GM21447 (cell line): Measurements from ENCODE around the gene PHLDA2.

Experiments
- ATAC-seq: cut with Tn5 transposase; IDR thresholded peaks from one replicate; pipeline ENCODE4 v1.9.1; 2021; ENCODE audit not compliant: unreplicated experiment

The PHLDA2 gene, protein sequence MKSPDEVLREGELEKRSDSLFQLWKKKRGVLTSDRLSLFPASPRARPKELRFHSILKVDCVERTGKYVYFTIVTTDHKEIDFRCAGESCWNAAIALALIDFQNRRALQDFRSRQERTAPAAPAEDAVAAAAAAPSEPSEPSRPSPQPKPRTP

DNA sequence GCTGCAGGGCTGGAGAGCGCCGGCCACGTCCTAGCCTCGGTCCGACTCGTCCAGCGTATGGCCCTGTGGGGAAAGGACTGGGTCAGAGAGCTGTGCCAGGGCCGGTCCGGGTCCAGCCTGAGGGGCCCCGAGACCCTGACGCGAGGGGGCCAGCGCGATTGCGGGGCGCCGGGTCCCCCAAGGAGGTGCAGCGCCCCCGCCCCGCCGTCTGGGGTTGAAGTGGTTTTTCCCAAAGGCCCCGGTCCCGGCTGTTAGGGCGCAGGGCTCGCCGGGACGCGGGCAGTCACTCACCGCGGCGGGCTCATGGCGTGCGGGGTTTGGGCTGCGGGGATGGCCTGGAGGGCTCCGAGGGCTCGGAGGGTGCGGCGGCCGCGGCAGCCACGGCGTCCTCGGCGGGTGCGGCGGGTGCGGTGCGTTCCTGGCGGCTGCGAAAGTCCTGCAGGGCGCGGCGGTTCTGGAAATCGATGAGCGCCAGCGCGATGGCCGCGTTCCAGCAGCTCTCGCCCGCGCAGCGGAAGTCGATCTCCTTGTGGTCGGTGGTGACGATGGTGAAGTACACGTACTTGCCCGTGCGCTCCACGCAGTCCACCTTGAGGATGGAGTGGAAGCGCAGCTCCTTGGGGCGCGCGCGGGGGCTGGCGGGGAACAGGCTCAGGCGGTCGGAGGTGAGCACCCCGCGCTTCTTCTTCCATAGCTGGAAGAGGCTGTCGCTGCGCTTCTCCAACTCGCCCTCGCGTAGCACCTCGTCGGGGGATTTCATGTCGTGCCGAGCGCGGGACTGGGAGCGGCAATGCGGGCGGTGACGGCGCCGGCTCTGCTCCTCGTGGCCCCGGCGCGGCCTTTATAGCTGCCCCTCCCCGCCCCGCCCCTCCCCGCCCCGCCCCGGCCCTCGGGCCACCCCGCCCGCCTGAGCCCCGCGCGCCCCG lies at the start of gene PHLDA2:
Gene PHLDA2 (minus strand): TSS at position 816 of the 926 bp plus-strand sequence. CDS start 56 bp downstream, at position 760.
- no peak for ATAC-seq

DNA sequence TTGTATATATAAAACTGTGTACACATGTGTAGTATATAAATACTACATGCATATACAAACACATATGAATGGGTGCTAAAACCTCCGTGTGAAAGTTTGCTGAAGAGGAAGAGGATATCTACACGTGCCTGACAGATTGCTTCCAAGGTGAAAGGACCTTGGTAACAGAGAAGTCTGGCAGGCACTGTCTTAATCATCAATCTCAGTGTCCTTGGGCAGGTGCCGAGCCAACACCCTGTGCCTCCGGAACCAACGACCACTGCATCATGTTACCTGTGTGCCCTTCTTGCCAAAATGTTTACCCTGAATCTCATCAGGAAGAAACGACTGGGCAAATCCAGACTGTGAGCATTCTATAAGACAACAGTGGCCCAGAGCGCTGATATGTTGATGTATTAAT lies 47.9 kb upstream of the PHLDA2 start:
- no peak for ATAC-seq

DNA sequence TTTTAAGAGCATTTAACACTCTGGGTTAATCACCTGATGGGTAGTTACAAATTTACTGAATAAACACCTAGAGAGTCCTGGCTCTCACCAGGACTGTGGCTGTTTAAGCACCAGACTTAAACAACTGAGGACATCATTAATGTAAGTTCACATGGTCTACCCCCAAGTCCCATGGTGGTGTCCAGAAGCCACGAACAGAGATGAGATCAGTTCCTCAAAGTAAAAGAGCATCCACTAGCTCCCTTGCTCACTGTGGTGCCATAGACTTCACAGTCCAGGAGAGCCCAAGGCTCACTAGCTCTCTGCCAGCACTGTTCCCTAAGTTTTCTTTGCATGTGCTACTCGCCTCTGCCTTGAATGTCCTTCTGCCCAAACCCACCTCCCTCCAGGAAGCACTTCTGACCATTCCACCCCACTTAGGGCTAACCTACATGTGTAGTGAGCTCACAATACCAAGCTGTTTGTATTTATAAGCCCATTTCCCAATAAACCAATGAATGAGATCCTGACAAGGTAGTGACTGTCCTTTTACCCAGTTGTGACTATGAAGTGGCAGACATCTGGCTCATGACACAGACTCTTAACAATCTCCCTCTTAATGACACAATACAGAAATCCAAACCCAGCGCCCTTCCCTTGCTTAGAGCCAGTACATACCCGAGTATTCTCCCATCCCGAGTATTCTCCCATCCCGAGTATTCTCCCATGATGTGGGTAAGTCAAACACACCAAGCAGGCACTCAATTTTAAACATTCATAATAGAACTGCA lies 47.3 kb upstream of the PHLDA2 start:
- ATAC-seq, result no peak

DNA sequence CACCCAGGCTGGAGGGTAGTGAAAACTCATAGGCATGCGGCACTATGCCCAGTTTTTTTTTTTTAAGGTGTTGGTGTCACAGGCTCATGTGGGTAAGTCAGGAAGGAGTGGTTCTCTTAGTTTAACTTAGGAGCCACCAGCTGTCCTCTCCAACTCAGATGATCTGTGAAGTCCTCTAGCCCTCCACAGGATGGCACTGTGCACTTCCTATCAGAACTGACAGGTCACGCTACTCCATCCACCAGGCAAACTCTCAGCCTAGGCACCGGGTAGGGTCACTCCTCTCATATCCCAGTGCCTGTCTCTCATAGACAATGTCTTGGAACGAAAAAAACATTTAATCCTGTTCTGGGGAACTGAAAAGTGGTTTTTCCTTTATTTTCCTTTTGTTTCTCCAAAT lies 46.4 kb upstream of the PHLDA2 start:
- ATAC-seq, result no peak

DNA sequence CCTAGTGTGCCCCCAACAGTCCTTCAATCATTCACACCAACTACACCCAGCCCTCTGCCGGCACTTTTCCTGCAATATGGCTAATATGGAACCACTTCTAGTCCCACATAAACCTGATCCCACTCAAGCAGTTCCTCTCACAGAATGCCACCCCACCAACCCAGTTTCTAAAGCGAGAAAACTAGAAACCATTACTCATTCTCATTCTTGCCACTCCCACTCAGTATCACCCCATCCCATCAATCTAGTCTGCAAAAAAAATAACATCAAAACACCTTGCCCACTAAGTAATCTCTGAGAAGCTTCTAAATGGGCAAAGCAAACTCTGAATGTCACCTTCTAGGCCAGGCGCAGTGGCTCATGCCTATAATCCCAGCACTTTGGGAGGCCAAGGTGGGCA lies 45.1 kb upstream of the PHLDA2 start:
- ATAC-seq, result no peak

DNA sequence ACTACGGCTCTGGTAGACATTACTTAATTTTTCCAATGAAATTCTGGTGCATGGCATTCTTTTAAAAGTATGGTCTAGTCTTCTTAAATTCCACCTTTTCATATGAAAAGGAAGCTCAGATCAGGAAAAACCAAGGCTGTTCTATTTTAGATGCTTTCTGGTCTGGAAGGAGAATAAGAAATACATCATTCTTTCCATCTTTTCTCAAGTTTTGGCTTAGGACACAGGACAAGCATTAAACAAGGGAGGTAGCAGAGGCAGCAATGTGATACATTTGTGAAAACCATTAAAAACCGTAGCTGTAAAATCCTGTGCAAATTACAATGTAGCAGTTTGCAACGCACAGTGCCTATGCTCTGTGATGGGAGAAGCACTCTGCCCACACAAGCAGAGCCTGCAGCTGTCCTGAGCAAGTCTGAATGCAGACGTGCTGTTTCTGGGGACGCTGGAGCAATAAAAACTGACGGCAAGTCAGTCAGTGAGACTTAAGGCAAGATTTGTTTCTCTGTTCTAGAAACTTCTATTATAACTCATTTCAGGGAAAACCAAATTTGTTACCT lies 39.2 kb upstream of the PHLDA2 start:
- ATAC-seq, result no peak

DNA sequence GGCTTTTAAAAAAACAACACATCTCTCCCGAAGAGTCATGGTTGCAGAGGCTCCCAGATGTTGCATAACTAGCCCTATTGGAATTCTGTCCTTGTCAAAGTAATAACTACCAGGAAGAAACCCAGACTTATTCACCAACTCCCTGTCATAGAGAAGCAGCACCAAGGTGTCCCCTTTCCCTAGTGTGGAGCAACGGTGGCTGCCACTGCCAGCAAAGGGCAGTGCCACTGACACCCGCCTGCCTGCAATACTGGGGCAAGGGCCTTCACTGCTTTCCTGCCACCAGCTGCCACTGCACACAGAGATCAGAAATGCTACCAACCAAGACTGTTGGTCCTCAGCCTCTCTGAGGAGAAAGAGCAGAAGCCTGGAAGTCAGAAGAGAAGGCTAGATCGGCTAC lies 35.6 kb upstream of the PHLDA2 start:
- no peak for ATAC-seq

DNA sequence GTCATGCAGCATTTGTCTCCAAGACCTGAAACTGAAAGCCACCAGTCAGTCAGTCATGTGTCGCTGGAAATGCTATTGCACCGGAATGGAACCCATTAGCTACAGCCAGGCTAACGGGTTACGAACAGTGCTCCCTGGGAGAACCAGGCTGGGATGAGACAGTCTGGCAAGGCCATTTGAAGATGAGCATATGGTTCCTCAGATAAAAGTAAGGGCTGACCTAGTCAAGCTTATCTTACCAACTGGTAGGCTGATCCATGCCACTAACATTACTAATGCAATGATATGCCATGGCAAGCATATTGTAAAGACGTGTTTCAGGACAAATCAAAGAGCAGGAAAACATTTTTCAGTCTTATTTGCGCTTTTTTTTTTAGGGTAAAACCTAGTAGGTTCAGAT lies 34.5 kb upstream of the PHLDA2 start:
- ATAC-seq, result no peak

DNA sequence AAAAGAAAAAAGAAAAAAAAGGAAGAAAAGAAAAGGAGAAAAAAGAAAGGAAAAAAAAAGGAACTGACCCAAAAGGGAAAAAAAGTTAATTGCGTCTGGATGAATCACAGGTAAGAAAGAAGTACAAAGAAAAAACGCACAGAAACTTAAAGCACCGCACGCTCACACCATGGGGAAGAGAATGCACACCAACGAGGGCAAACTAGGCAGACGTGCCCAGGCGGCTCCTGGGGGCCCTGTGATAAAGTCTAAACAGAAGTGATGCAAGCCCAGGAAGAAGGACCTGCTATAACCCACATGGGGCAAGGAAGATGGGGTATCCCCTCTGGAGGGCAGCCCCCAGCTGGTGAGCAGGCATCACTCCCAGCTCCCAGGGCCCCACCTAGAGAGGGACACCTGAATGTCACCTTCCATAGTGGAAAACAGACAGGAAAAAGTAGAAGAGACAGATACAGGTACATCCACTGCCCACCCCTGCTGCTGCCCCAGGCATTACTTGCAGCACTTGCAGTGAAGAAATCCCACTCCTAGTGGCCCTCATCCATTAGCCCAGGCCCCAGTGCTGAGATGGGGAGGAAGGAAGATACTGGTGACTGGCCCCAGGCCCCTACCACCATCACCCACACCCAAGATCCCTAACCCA lies 34.0 kb upstream of the PHLDA2 start:
- no peak for ATAC-seq

DNA sequence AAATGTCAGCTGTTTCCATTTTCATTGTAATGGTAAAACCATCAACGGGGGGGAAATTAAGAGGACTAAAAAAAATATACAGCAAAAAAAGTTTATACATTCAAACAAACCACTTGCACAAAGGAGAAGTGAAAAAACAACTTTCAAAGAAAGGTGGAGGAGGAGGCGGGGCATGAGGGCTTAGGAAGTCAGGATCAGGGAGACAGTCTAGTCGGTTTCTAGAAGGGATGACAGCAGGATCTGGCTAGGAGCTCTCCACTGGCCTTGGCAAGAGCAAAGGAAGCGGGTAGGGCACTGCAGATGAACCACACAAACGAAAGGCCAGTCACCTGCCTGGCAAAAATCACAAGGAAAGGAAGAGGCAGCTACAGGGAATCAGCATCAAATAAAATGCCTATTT lies 31.9 kb upstream of the PHLDA2 start:
- no peak for ATAC-seq

DNA sequence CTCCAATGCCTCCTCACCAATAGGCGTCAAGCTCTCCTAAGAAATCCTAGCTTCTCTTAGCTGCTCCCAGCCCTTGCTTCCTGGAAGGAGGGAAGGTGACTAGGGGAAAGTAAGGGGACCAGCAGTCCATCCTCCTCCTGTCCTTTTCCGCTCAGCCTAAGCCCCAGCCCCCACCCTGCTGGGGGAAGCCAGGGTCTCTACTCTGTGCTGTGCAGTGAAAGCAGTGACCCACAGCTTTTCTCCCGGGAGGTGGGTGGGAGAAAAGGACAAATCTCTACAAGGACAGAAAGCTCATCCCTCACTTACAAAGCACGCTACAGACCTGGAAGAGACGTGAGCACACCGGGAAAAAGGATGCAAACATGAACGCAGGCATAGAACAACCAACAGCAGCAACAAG lies 30.9 kb upstream of the PHLDA2 start:
- no peak for ATAC-seq

DNA sequence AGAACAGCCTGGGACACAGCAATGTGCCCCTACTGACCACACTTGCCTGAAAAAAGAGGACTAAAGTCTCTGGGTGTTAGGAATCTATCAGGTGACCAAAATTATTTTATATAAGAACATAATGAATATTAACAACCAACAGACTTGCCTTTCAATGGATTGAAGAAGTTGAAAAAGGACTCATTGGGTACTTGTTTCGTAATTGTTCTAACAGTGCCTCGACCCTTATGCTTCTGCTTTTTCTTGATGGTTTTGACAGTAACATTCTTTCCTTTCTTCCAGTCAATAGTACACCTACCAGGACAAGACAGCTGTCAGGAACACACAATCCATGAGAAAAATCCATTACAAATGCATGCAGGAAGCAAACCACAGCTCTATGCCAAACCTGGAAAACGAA lies 29.0 kb upstream of the PHLDA2 start:
- no peak for ATAC-seq

DNA sequence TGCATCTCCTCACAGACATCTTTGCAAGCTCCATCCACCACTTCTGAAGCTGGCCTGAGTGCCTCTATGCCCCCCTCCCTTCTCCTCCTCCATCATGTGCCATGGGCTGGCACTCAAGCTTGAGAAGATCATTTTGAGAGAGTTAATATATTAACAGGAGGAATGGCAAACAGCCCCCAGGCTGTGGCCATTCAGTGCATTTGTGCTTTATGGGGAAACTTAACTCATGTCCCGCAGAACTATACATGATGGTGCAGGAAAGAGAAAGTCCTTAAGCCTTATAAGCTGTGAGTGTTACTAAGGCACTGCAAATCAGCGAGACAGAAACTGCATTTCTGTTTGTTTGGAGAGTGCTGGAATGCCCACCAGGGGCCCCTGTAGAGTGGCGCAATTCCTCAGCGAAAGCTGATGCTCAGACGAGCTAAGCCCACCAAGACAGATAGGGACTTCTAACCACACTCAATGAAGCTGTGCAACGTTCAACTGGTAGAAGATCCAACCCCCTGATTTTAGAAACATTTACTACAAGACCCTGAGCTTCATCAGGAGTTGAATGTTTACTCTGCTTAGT lies 26.8 kb upstream of the PHLDA2 start:
- no peak for ATAC-seq

DNA sequence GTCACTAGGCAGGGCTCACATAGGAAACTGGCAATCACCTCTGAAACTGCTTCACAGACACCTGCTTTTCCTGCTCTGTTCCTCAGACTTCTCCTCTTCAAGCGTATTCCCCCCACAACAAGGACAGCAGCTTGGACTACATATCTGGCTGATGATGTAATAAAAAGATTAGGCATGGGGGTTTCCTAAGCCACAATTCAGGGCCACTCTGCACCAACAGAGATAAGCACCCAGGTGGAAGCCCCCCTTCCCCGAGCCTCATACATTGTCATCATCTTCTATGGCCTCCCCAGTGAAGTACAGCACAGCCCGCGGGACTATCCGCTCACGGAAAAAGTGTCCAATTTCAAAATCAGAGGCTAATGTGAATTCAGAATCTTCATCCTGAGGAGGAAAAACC lies 25.0 kb upstream of the PHLDA2 start:
- no peak for ATAC-seq

DNA sequence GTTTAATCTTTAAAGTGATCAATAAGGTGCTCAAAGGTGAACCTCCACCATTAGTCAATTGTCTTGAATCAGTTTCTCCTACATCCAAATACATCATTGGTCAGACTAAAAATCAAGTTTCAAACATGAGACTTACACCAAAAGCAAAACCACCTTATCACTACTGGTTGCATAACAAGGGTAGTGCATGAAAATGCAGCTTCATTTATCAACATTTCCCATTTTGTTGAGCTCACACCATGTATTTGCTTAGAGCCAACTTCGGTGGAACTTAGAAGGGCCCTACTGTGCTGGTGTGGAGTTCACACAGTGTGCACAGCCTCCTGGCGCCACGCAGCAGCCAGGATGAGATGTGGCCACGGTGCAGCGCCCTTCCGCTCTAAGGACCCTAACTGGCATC lies 23.1 kb upstream of the PHLDA2 start:
- no peak for ATAC-seq

DNA sequence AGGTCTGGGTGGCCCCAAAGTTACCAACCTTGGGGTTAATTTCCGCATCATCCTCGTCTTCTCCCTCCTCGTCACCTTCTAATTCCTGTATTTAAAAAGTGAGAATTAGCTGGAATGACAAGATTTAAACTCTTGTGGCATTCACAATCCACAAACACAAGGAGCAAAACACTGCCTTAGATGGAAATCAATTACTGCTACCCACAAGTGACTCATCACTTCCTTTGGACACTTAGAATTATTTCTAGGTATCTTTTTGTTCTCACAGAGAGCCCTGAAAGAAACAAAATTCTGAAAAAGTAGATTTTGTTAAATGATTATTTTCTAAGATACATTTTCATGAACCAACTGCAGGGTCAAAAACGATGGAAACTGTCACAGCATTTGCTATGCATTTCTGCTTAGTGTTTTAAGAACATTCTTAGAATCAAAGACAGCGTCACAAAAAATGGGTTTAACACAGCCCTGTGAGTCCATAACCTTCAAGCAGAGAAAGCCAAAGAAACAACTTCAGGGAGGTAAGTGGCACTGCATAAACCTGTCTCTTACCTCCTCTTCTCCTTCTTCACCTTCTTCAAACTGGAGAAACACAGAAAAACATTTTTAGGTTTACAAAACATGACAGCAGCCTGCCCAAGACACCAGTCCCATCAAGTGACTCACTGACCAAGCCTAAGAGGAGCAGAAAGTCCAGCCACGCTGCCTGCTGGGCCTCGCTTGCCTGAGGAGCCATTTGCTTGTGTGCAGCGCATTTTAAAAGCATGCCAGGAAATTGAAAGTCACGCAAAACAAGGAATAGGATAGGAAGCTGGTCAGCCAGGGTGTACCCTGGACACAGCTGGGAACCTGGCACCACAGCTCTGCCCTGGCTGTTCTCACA lies 22.3 kb upstream of the PHLDA2 start:
- ATAC-seq, result no peak

DNA sequence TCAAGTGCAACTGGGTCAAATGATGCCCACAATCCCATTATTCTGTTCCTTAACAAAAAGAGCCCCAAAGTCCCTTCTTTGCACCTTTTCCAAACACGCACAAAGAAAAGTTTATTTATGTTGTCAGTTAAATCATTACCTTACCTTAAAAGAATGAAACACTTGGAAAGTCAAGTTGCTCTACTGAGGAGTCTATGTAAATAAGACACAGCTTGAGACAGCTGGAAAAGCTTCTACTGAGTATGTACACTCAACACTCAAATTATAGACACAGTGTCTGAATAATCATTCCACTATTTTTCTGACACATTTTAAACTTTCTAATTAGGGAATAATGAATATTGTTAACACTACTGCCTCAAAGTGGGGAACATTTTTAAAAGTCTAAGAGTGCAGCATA lies 21.6 kb upstream of the PHLDA2 start:
- ATAC-seq, result no peak

DNA sequence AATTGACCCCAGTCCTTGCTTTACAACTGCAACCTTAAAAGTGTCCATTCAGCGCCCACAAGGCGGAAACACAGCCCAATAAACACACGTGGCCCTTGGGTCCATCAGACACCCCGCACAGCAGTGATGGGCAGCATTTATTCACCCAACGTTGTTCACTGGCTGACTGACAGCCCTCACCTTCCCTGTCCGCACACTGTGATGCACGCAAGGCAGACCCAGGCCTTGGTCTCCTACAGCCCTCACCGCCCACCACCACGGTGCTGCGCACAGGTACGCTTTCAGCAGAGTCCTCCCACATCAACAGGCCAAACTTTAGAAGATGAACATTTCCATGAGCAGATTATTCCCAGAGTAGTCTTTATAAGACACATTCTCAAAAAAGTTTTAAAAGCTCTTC lies 20.7 kb upstream of the PHLDA2 start:
- ATAC-seq, result no peak

DNA sequence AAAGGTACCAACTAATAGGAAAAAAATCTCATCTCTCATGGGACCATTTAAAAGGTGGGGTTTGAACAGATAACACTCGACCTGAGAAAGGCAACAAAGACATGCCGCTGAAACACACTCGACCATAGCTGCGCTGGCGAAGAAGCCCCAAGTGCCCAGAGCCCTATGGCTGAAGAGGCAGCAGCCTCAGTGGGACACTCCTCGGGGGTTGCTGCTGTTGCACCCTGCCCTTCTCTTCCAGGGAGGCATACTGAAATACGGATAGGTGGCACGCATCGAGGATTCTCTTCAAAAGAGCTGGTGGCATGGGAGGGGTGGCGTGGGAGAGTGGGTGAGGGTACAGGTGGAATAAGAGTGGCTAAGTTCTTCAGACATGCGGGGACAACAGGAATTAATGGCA lies 18.5 kb upstream of the PHLDA2 start:
- no peak for ATAC-seq

DNA sequence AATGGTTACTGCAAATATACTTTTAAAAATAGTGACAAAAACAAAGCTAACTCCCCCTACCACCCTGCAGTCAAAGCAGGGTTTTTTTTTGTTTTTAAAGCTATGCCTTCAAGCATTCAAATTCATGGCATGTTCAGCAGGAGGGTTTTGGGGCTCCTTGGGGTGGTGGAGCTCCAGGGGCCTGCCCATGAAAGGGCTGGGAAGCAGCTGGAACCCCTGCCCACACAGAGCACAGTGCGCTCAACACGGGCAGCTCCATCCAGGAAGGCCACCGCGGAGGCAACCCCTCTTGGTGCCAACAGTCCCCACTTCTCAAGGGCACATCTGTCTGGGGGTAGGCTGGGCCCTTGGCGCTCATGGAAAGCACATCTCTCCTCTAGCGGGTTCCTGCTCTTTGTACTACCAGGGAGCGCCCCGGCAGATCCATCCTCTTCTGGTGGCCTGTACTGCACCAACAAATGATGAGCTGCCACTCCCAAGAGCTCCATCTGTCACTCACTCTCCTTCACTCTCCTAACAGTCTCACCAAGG lies 16.6 kb upstream of the PHLDA2 start:
- ATAC-seq, result no peak
